ENCODE data around the gene TMEM132C.

DNA sequence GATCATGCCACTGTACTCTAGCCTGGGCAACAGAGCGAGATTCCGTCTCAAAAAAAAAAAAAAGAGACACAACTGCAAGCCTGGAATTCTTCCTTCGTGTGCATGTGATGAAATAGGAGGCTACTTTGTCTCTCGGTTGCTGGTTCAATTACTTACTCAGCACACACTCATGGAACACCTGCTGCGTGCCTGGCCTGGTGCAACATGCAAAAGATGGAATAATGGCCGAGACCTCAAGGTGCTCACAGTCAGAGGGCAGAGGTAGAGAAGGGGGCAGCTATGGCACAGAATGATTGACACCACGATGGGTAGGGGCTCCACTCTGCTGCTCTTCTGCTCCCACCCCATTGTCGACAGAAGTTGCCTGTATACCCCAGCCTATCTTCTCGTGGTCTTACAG lies 444.5 kb downstream of the TMEM132C start:
- TF ChIP-seq POLR2AphosphoS5 (IDR thresholded peaks at IDR 0.05), result no peak
- TF ChIP-seq, protein P1, sequence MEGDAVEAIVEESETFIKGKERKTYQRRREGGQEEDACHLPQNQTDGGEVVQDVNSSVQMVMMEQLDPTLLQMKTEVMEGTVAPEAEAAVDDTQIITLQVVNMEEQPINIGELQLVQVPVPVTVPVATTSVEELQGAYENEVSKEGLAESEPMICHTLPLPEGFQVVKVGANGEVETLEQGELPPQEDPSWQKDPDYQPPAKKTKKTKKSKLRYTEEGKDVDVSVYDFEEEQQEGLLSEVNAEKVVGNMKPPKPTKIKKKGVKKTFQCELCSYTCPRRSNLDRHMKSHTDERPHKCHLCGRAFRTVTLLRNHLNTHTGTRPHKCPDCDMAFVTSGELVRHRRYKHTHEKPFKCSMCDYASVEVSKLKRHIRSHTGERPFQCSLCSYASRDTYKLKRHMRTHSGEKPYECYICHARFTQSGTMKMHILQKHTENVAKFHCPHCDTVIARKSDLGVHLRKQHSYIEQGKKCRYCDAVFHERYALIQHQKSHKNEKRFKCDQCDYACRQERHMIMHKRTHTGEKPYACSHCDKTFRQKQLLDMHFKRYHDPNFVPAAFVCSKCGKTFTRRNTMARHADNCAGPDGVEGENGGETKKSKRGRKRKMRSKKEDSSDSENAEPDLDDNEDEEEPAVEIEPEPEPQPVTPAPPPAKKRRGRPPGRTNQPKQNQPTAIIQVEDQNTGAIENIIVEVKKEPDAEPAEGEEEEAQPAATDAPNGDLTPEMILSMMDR (IDR thresholded peaks at IDR 0.05), result no peak
- no peak for TF ChIP-seq POLR2A (IDR thresholded peaks at IDR 0.05)
- no peak for TF ChIP-seq EP300 (IDR thresholded peaks at IDR 0.05)
